ENCODE results near the gene CLSTN2.

The CLSTN2 gene

GRCh38 chr3:140134231-140134965 is 199.4 kb downstream of the CLSTN2 start:
- intact Hi-C loops (cut with DNase I) = no loop called here
- DNase-seq = no peak

- intact Hi-C loops (cut with DNase I) = no loop called here
- no peak for DNase-seq
Observed at GRCh38 chr3:140135461-140135860, 200.5 kb downstream of the CLSTN2 start.

GRCh38 chr3:140143367-140144069 is 208.5 kb downstream of the CLSTN2 start:
- intact Hi-C loops (cut with DNase I) = no loop called here

GRCh38 chr3:140145528-140145927 is 210.5 kb downstream of the CLSTN2 start:
- DNase-seq = no peak
- intact Hi-C loops (cut with DNase I) = no loop called here

More at GRCh38 chr3:140143367-140144069, 208.5 kb downstream of the CLSTN2 start:
- DNase-seq = peak in 1 of 10 donors; percentile 19

GRCh38 chr3:140146668-140147067 is 211.7 kb downstream of the CLSTN2 start:
- intact Hi-C loops (cut with DNase I) = no loop called here
- no peak for DNase-seq

GRCh38 chr3:140147965-140148490 is 213.0 kb downstream of the CLSTN2 start:
- intact Hi-C loops (cut with DNase I) = no loop called here

GRCh38 chr3:140148824-140149390 is 213.9 kb downstream of the CLSTN2 start:
- intact Hi-C loops (cut with DNase I) = no loop called here
- DNase-seq = no peak

More at GRCh38 chr3:140147965-140148490, 213.0 kb downstream of the CLSTN2 start:
- no peak for DNase-seq

- intact Hi-C loops (cut with DNase I) = no loop called here
- DNase-seq = no peak
Observed at GRCh38 chr3:140151321-140151720, 216.3 kb downstream of the CLSTN2 start.

- intact Hi-C loops (cut with DNase I) = no loop called here
- peak in 4 of 10 donors; percentile 14 to 85 (median 21) for DNase-seq
Observed at GRCh38 chr3:140152851-140153639, 218.1 kb downstream of the CLSTN2 start.

- intact Hi-C loops (cut with DNase I) = no loop called here
- no peak for DNase-seq
Observed at GRCh38 chr3:140153736-140154135, 218.8 kb downstream of the CLSTN2 start.

- intact Hi-C loops (cut with DNase I) = no loop called here
- no peak for DNase-seq
Observed at GRCh38 chr3:140157161-140157560, 222.2 kb downstream of the CLSTN2 start.

GRCh38 chr3:140159646-140160045 is 224.7 kb downstream of the CLSTN2 start:
- DNase-seq = no peak
- intact Hi-C loops (cut with DNase I) = no loop called here

GRCh38 chr3:140160553-140160952 is 225.6 kb downstream of the CLSTN2 start:
- DNase-seq = no peak
- intact Hi-C loops (cut with DNase I) = no loop called here

- no peak for DNase-seq
- intact Hi-C loops (cut with DNase I) = no loop called here
Observed at GRCh38 chr3:140162551-140162950, 227.6 kb downstream of the CLSTN2 start.

- intact Hi-C loops (cut with DNase I) = no loop called here
- DNase-seq = no peak
Observed at GRCh38 chr3:140163159-140163763, 228.3 kb downstream of the CLSTN2 start.

GRCh38 chr3:140164156-140164555 is 229.2 kb downstream of the CLSTN2 start:
- no peak for DNase-seq
- intact Hi-C loops (cut with DNase I) = no loop called here

GRCh38 chr3:140164922-140165590 is 230.1 kb downstream of the CLSTN2 start:
- DNase-seq = no peak
- intact Hi-C loops (cut with DNase I) = no loop called here

GRCh38 chr3:140165781-140166180 is 230.8 kb downstream of the CLSTN2 start:
- no peak for DNase-seq
- intact Hi-C loops (cut with DNase I) = no loop called here

GRCh38 chr3:140166861-140167599 is 232.0 kb downstream of the CLSTN2 start:
- no peak for DNase-seq
- intact Hi-C loops (cut with DNase I) = no loop called here

Data from posterior cingulate gyrus (tissue), 11 donors.